ENCODE data around the gene IKZF2. TPM values are rescaled to one million over a fixed set of nuclear protein-coding genes. Genes with fewer than 3 reads are reported as not detected.

IKZF2 gene
- total RNA-seq, 2 donors from 2014 or later: 16.2 to 26.5 TPM

DNA sequence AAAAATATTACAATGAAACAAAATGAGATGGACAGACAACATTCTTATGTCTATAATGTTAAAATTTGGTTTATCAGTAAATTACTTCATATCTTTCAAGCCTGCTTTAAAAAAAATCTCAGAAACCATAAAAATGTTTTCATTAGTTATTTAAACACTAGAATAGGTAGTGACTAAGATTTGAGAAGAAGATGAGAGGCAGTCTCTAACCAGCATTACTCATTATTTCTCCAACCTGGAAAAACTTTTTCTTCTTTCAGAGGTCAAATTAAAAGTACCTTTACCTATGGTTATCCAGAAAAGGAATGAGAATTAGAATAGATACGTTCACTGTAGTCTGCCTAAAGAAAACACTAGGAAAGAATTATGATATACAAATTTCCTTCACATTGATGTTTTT, 50.3 kb downstream of the IKZF2 start:
- no peaks in the 10 kb centered on the region for H3K9me3 ChIP-seq
- TF ChIP-seq, protein P1, sequence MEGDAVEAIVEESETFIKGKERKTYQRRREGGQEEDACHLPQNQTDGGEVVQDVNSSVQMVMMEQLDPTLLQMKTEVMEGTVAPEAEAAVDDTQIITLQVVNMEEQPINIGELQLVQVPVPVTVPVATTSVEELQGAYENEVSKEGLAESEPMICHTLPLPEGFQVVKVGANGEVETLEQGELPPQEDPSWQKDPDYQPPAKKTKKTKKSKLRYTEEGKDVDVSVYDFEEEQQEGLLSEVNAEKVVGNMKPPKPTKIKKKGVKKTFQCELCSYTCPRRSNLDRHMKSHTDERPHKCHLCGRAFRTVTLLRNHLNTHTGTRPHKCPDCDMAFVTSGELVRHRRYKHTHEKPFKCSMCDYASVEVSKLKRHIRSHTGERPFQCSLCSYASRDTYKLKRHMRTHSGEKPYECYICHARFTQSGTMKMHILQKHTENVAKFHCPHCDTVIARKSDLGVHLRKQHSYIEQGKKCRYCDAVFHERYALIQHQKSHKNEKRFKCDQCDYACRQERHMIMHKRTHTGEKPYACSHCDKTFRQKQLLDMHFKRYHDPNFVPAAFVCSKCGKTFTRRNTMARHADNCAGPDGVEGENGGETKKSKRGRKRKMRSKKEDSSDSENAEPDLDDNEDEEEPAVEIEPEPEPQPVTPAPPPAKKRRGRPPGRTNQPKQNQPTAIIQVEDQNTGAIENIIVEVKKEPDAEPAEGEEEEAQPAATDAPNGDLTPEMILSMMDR (IDR thresholded peaks at IDR 0.05): no peak
- DNase-seq (ENCODE audit: low spot score) (no peak), ATAC-seq (ENCODE audit: insufficient number of reproducible peaks, low FRiP score, low read depth) (no peak)
- no peaks in the 10 kb centered on the region for H3K27me3 ChIP-seq (replicated peaks; ENCODE audit: insufficient read depth)
- H3K36me3 ChIP-seq: no peaks in the 10 kb centered on the region
- H3K4me1 ChIP-seq (ENCODE audit: control insufficient read depth in 1 of 2, low read depth in 2 of 2): peaks cover 13 to 19% of the 10 kb centered on the region in 2 donors
- no peak overlapping the region for H3K4me3 ChIP-seq
- H3K27ac ChIP-seq: no peak overlapping the region

DNA sequence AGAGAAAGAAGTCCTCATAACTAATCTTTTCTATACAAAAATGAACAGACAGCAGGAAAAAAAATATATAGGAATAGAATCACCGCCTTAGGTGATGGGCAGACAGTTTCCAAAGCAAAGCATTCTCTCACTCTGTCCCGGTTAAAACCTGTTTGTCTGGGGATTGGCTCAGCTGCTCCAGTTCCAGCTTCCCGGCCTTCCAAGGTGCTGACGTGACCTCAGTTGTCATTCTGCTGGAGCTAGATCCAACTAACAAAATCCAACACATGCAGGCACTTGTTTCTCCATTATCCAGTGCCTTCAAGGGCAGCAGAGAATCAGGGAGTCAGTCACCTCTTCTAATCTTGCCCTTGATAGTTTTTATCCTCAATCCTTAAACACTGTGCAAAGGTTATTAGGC, 52.8 kb downstream of the IKZF2 start:
- Histone ChIP-seq H3K4me1 (ENCODE audit: control insufficient read depth in 1 of 2, low read depth in 2 of 2) (no peaks in the 10 kb centered on the region), H3K27ac (no peak overlapping the region), H3K4me3 (no peak overlapping the region), H3K9me3 (no peaks in the 10 kb centered on the region), H3K27me3 (replicated peaks; ENCODE audit: insufficient read depth) (no peaks in the 10 kb centered on the region), H3K36me3 (no peaks in the 10 kb centered on the region)
- ATAC-seq (ENCODE audit: insufficient number of reproducible peaks, low FRiP score, low read depth): no peak
- TF ChIP-seq, protein P1 (IDR thresholded peaks at IDR 0.05): no peak
- DNase-seq (ENCODE audit: low spot score): no peak

DNA sequence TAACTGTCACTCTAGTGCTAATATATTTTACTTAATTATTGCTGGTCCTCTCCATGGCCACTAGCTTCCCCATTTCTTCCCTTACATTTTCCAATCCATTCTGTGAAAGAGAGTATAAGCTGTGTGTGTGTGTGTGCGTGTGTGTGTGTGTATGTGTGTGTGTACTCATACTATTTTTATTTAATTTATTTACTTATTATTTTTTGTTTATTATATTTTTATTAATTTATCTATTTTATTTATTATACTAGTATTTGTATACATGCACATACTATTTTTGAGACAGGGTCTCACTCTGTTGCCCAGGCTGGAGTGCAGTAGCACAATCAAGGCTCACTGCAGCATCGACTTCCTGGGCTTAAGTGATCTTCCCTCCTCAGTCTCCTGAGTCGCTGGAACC, 59.6 kb downstream of the IKZF2 start:
- Histone ChIP-seq H3K4me3 (no peak overlapping the region), H3K4me1 (ENCODE audit: control insufficient read depth in 1 of 2, low read depth in 2 of 2) (peaks cover 5 to 12% of the 10 kb centered on the region in 2 donors), H3K27me3 (replicated peaks; ENCODE audit: insufficient read depth) (no peaks in the 10 kb centered on the region), H3K36me3 (no peaks in the 10 kb centered on the region), H3K9me3 (no peaks in the 10 kb centered on the region), H3K27ac (no peak overlapping the region)
- TF ChIP-seq, protein P1 (IDR thresholded peaks at IDR 0.05): no peak
- no peak for ATAC-seq (ENCODE audit: insufficient number of reproducible peaks, low FRiP score, low read depth)
- no peak for DNase-seq (ENCODE audit: low spot score)

DNA sequence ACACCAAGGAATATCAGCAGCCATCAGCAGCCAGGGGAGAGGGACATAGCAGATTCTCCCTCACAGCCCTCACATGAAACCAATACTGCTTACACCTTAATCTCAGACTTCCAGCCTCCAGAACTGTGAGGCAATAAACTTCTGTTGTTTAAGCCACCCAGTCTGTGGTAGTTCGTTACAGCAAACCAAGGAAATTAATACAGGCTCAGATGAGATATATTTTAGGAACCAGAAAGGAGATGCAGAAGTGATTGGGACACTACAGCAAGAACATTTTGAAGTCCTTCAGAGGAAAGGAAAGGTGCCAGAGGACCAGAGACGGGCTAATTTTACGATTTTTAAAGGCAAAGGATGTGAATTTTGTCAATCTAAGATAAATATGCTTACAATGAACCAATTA, 60.6 kb downstream of the IKZF2 start:
- Histone ChIP-seq H3K27ac (no peak overlapping the region), H3K9me3 (no peaks in the 10 kb centered on the region), H3K27me3 (replicated peaks; ENCODE audit: insufficient read depth) (no peaks in the 10 kb centered on the region), H3K4me3 (no peak overlapping the region), H3K4me1 (ENCODE audit: control insufficient read depth in 1 of 2, low read depth in 2 of 2) (peaks cover 13 to 22% of the 10 kb centered on the region in 2 donors), H3K36me3 (no peaks in the 10 kb centered on the region)
- DNase-seq (ENCODE audit: low spot score) (no peak), ATAC-seq (ENCODE audit: insufficient number of reproducible peaks, low FRiP score, low read depth) (no peak)
- TF ChIP-seq, protein P1 (IDR thresholded peaks at IDR 0.05): no peak

- no peak overlapping the region for H3K4me3 ChIP-seq
- H3K4me1 ChIP-seq (ENCODE audit: control insufficient read depth in 1 of 2, low read depth in 2 of 2): peaks cover 19 to 27% of the 10 kb centered on the region in 2 donors
- no peaks in the 10 kb centered on the region for H3K36me3 ChIP-seq
- no peak for ATAC-seq (ENCODE audit: insufficient number of reproducible peaks, low FRiP score, low read depth)
- H3K27me3 ChIP-seq (replicated peaks; ENCODE audit: insufficient read depth): no peaks in the 10 kb centered on the region
- H3K27ac ChIP-seq: no peak overlapping the region
- no peaks in the 10 kb centered on the region for H3K9me3 ChIP-seq
- no peak for DNase-seq (ENCODE audit: low spot score)
- TF ChIP-seq, protein P1 (IDR thresholded peaks at IDR 0.05): no peak
Observed at GRCh38 chr2:213089438-213089837, 62.0 kb downstream of the IKZF2 start.

All from thoracic aorta (tissue), 2 donors.